HepG2 (cell line): ENCODE measurements around the gene RPS19BP1.

ENCODE experiments used
- MAX ChIP-seq: IDR thresholded peaks from 2 replicates; pipeline ENCODE4 v1.6.1; 2012; ENCODE audit warnings: inconsistent platforms
- POLR2AphosphoS5 ChIP-seq: IDR thresholded peaks from 2 replicates; pipeline ENCODE4 v1.6.1; 2012; ENCODE audit warnings: low read depth, low read length
- SIN3A ChIP-seq: IDR thresholded peaks from 2 replicates; pipeline ENCODE4 v1.6.1; 2011; ENCODE audit warnings: low read depth, mild to moderate bottlenecking, control low read depth, low read length, borderline replicate concordance

- TF ChIP-seq POLR2AphosphoS5, result no peak
- no peak for TF ChIP-seq SIN3A
- no peak for TF ChIP-seq MAX
Observed at GRCh38 chr22:39510529-39511149, 21.9 kb downstream of the RPS19BP1 start.
